Stomach (tissue), 9 donors: Measurements from ENCODE around the gene BCAP29. TPM values are rescaled to one million over a fixed set of nuclear protein-coding genes. Genes with fewer than 3 reads are reported as not detected.

ENCODE experiments used
- DNase-seq, 2 donors: peaks; one replicate each; pipeline versions ENCODE4 v3.0.0 to v3.0.0-alpha.2; 2013 to 2019
- H3K27ac ChIP-seq, 5 donors: fragments of 200-600 bp in 4 of 5; sonication (generic) in 4 of 5; one replicate each; pipeline ENCODE4 v1.5.1; 2013 to 2019; ENCODE audit warnings: mild to moderate bottlenecking in 1 of 5, moderate library complexity in 1 of 5
- H3K27me3 ChIP-seq, 3 donors: fragments of 200-600 bp; sonication (generic); one replicate each; pipeline ENCODE4 v1.5.1; 2017 to 2019; ENCODE audit warnings: mixed run types in 1 of 3
- H3K36me3 ChIP-seq, 4 donors: fragments of 200-600 bp; sonication (generic); 1 replicate in 3 of 4; 2 replicates in 1 of 4; pipeline ENCODE4 v1.5.1; 2016 to 2019
- H3K4me1 ChIP-seq, 4 donors: fragments of 200-600 bp; sonication (generic); one replicate each; pipeline ENCODE4 v1.5.1; 2016 to 2019
- H3K4me3 ChIP-seq, 4 donors: fragments of 200-600 bp; sonication (generic) in 3 of 4; one replicate each; pipeline ENCODE4 v1.5.1; 2016 to 2019; ENCODE audit warnings: mild to moderate bottlenecking in 1 of 4
- H3K9me3 ChIP-seq, 4 donors: fragments of 200-600 bp; sonication (generic); one replicate each; pipeline ENCODE4 v1.5.1; 2016 to 2019
- CTCF ChIP-seq, 7 experiments: fragments of 450-650 bp in 4 of 7; fragments of 200-600 bp in 3 of 7; sonication (generic) in 3 of 7; IDR thresholded peaks; one replicate each; pipeline ENCODE4 v1.5.1; 2016 to 2019; ENCODE audit warnings: antibody characterized with exemption in 7 of 7, control low read depth in 2 of 7, mild to moderate bottlenecking in 1 of 7
- EP300 ChIP-seq: sonication (generic); formaldehyde crosslinking; IDR thresholded peaks from one replicate; pipeline ENCODE4 v1.6.1; 2017; ENCODE audit warnings: antibody characterized with exemption
- POLR2A ChIP-seq, 4 donors: fragments of 450-650 bp; IDR thresholded peaks; one replicate each; pipeline ENCODE4 v1.6.1; 2016; ENCODE audit warnings: antibody characterized with exemption in 4 of 4, control low read depth in 2 of 4, mild to moderate bottlenecking in 1 of 4, moderate library complexity in 1 of 4
- POLR2AphosphoS5 ChIP-seq, 3 donors: sonication (generic); formaldehyde crosslinking; IDR thresholded peaks; one replicate each; pipeline ENCODE4 v1.6.1; 2016; ENCODE audit warnings: antibody characterized with exemption in 3 of 3
- WGBS, 5 donors: extraction: QIAGEN DNeasy Blood & Tissue Kit in 3 of 5; methylation state at CpG; one replicate each; pipeline versions ENCODE4 v1.1.5 to v1.1.7; 2013 to 2018; 5-methylcytosine and 5-hydroxymethylcytosine counted together
- intact Hi-C: fragments of 100-400 bp; cut with DNase I; formaldehyde crosslinking; loops from one replicate; pipeline ENCODE4 v1.15.1; 2023; ENCODE audit warnings: low total_unique reads
- polyA plus RNA-seq, 3 donors: library from polyadenylated mRNA; stranded (reverse); fragments of 200-250 nt; gene quantifications; one replicate each; pipeline ENCODE4 v1.2.3, GENCODE V29; 2013
- total RNA-seq, 5 donors: library from RNA; depleted of rRNA; stranded (reverse); fragments of >200 nt; gene quantifications; one replicate each; pipeline versions ENCODE4 v1.1.0 to v1.2.3, GENCODE V29; 2014 to 2016
- donor health status: healthy with polysubstance abuse.
- donor health status: Bipolar disorder and iron deficiency.
- donor health status: healthy.

The BCAP29 gene
- total and polyA plus RNA-seq, 8 donors, result 26.1 to 73.1 (median 44.8) TPM

GRCh38 chr7:107609811-107610261, 29.8 kb downstream of the BCAP29 start:
- 28 to 57% (median 48%) methylated on average over 4 of the region's 4 CpGs for WGBS, 5 donors
- Histone ChIP-seq H3K27ac (no peak overlapping the region), H3K4me3 (no peak overlapping the region), H3K36me3 (peaks cover 2 to 30% (median 22%) of the 10 kb centered on the region in 4 donors), H3K4me1 (peaks cover 0 to 26% (median 11%) of the 10 kb centered on the region in 4 donors), H3K9me3 (no peaks in the 10 kb centered on the region), H3K27me3 (no peaks in the 10 kb centered on the region)
- TF ChIP-seq POLR2AphosphoS5 (IDR thresholded peaks at IDR 0.05), result no peak
- no peak for TF ChIP-seq POLR2A (IDR thresholded peaks at IDR 0.05)
- TF ChIP-seq CTCF (IDR thresholded peaks at IDR 0.05), result no peak
- TF ChIP-seq EP300, result no peak
- peak in 1 of 2 donors; percentile 48 for DNase-seq
- intact Hi-C loops, result no loop called here

GRCh38 chr7:107610323-107610722, 30.3 kb downstream of the BCAP29 start:
- 82 to 96% (median 92%) methylated on average over 1 of the region's 1 CpG for WGBS, 5 donors
- Histone ChIP-seq H3K27ac (no peak overlapping the region), H3K4me3 (no peak overlapping the region), H3K27me3 (no peaks in the 10 kb centered on the region), H3K4me1 (peaks cover 0 to 28% (median 11%) of the 10 kb centered on the region in 4 donors), H3K9me3 (no peaks in the 10 kb centered on the region), H3K36me3 (peaks cover 2 to 30% (median 24%) of the 10 kb centered on the region in 4 donors)
- TF ChIP-seq POLR2AphosphoS5 (IDR thresholded peaks at IDR 0.05) (no peak), EP300 (no peak), POLR2A (IDR thresholded peaks at IDR 0.05) (no peak)
- intact Hi-C loops, result no loop called here
- DNase-seq, result peak in 1 of 2 donors; percentile 28

GRCh38 chr7:107613439-107613838, 33.4 kb downstream of the BCAP29 start:
- no peak overlapping the region for H3K4me3 ChIP-seq
- H3K27me3 ChIP-seq, result no peaks in the 10 kb centered on the region
- no peak overlapping the region for H3K27ac ChIP-seq
- WGBS, 5 donors, result 77 to 82% (median 80%) methylated on average over 1 of the region's 1 CpG
- H3K9me3 ChIP-seq, result no peaks in the 10 kb centered on the region
- DNase-seq, result no peak
- peaks cover 0 to 28% (median 11%) of the 10 kb centered on the region in 4 donors for H3K4me1 ChIP-seq
- intact Hi-C loops, result no loop called here
- peaks cover 5 to 42% (median 41%) of the 10 kb centered on the region in 4 donors for H3K36me3 ChIP-seq
- no peak for TF ChIP-seq POLR2AphosphoS5 (IDR thresholded peaks at IDR 0.05)
- no peak for TF ChIP-seq EP300
- no peak for TF ChIP-seq CTCF (IDR thresholded peaks at IDR 0.05)

GRCh38 chr7:107613948-107614347, 33.9 kb downstream of the BCAP29 start:
- H3K27ac ChIP-seq, result no peak overlapping the region
- H3K4me3 ChIP-seq, result no peak overlapping the region
- no peaks in the 10 kb centered on the region for H3K9me3 ChIP-seq
- intact Hi-C loops, result no loop called here
- peaks cover 5 to 42% (median 41%) of the 10 kb centered on the region in 4 donors for H3K36me3 ChIP-seq
- TF ChIP-seq POLR2AphosphoS5 (IDR thresholded peaks at IDR 0.05), result no peak
- TF ChIP-seq EP300, result no peak
- no peak for TF ChIP-seq CTCF (IDR thresholded peaks at IDR 0.05)
- no peak for TF ChIP-seq POLR2A (IDR thresholded peaks at IDR 0.05)
- DNase-seq, result no peak
- peaks cover 0 to 28% (median 11%) of the 10 kb centered on the region in 4 donors for H3K4me1 ChIP-seq
- H3K27me3 ChIP-seq, result no peaks in the 10 kb centered on the region

- Histone ChIP-seq H3K27me3 (no peaks in the 10 kb centered on the region), H3K4me3 (no peak overlapping the region), H3K27ac (no peak overlapping the region), H3K4me1 (peaks cover 0 to 24% (median 11%) of the 10 kb centered on the region in 4 donors), H3K36me3 (peaks cover 5 to 42% (median 41%) of the 10 kb centered on the region in 4 donors), H3K9me3 (no peaks in the 10 kb centered on the region)
- intact Hi-C loops, result no loop called here
- no peak for TF ChIP-seq EP300
- TF ChIP-seq POLR2AphosphoS5 (IDR thresholded peaks at IDR 0.05), result no peak
- no peak for TF ChIP-seq POLR2A (IDR thresholded peaks at IDR 0.05)
- no peak for TF ChIP-seq CTCF (IDR thresholded peaks at IDR 0.05)
- no peak for DNase-seq
These were observed 34.4 kb downstream of the BCAP29 start for GRCh38 chr7:107614425-107614824.
